Ascending aorta (tissue), 2 donors: ENCODE results near the gene ICE2. TPM values are rescaled to one million over a fixed set of nuclear protein-coding genes. Genes with fewer than 3 reads are reported as not detected.

Experiments used
- DNase-seq, 2 donors: peaks; one replicate each; pipeline ENCODE4 v3.0.0-alpha.2; 2019; ENCODE audit warnings: low spot score in 2 of 2
- H3K27ac ChIP-seq, 2 donors: fragments of 200-600 bp; sonication (generic); one replicate each; pipeline ENCODE4 v1.5.1; 2016 to 2017; ENCODE audit warnings: mild to moderate bottlenecking in 1 of 2
- H3K27me3 ChIP-seq: fragments of 200-600 bp; sonication (generic); one replicate; pipeline ENCODE4 v1.5.1; 2017
- H3K36me3 ChIP-seq, 2 donors: fragments of 200-600 bp; sonication (generic); one replicate each; pipeline ENCODE4 v1.5.1; 2016
- H3K4me1 ChIP-seq, 2 donors: fragments of 200-600 bp; sonication (generic); one replicate each; pipeline ENCODE4 v1.5.1; 2016 to 2017; ENCODE audit warnings: mild to moderate bottlenecking in 1 of 2
- H3K4me3 ChIP-seq, 2 donors: fragments of 200-600 bp; sonication (generic); one replicate each; pipeline ENCODE4 v1.5.1; 2016 to 2017; ENCODE audit warnings: mild to moderate bottlenecking in 1 of 2
- H3K9me3 ChIP-seq, 2 donors: fragments of 200-600 bp; sonication (generic); one replicate each; pipeline ENCODE4 v1.5.1; 2016
- intact Hi-C: fragments of 100-400 bp; cut with DNase I; formaldehyde crosslinking; loops from one replicate; pipeline ENCODE4 v1.15.1; 2023
- total RNA-seq: library from RNA; depleted of rRNA; stranded (reverse); fragments of >200 nt; gene quantifications from one replicate; pipeline ENCODE4 v1.1.0, GENCODE V29; 2016
- TF ChIP-seq, protein P1 (sequence below), 3 experiments: fragments of 200-600 bp in 2 of 3; fragments of 450-650 bp in 1 of 3; sonication (generic) in 2 of 3; IDR thresholded peaks; one replicate each; pipeline ENCODE4 v1.5.1; 2016 to 2019; ENCODE audit warnings: antibody characterized with exemption in 3 of 3, mild to moderate bottlenecking in 1 of 3, moderate library complexity in 1 of 3

Gene ICE2, protein sequence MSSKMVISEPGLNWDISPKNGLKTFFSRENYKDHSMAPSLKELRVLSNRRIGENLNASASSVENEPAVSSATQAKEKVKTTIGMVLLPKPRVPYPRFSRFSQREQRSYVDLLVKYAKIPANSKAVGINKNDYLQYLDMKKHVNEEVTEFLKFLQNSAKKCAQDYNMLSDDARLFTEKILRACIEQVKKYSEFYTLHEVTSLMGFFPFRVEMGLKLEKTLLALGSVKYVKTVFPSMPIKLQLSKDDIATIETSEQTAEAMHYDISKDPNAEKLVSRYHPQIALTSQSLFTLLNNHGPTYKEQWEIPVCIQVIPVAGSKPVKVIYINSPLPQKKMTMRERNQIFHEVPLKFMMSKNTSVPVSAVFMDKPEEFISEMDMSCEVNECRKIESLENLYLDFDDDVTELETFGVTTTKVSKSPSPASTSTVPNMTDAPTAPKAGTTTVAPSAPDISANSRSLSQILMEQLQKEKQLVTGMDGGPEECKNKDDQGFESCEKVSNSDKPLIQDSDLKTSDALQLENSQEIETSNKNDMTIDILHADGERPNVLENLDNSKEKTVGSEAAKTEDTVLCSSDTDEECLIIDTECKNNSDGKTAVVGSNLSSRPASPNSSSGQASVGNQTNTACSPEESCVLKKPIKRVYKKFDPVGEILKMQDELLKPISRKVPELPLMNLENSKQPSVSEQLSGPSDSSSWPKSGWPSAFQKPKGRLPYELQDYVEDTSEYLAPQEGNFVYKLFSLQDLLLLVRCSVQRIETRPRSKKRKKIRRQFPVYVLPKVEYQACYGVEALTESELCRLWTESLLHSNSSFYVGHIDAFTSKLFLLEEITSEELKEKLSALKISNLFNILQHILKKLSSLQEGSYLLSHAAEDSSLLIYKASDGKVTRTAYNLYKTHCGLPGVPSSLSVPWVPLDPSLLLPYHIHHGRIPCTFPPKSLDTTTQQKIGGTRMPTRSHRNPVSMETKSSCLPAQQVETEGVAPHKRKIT
- total RNA-seq: 45.1 TPM

DNA sequence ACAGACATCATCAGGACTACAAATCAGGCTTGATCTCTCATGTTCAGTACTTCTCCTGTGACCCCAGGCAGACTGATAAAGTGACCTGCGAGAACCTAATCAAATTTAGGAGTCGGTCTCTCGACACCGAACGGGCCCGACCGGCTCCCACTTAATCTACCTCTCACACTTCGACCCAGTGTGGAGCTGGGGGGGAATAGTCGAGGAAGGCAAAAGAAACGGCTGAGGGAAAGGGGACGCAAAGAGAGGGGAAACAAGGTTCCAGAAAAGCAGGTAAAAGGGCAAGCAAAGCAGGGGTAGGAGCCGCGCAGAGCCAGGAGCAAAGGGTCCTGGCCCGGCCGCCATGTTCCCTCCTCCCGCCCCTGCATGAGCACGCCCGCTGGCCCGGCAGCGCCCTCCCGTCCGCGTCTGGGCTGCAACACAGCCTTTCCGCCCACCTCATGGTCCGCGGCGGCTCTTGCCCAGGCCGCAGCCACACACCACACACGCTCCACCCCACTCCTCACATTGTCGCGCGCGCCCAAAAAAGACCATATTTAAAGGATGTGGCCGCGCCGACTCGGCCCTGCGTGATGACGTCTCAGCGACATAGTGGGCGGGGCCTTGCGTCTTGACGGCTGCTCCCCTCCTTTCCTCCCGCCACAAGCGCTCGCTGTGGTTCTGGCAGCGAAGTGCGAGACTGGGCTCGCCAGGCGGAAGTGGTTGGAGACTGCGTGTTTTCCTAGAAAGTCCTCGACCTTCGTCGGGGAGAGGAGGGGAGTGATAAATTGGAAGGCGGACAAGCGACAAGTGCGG, at the start of gene ICE2:
Gene ICE2, minus strand, starts transcription at position 577 of the 795 bp plus-strand sequence. CDS start 1,165 bp downstream, outside the sequence.
- Histone ChIP-seq H3K9me3 (no peaks in the 10 kb centered on the region), H3K27me3 (no peaks in the 10 kb centered on the region), H3K27ac (peak within 1 kb of the TSS; percentile 95 to 98), H3K36me3 (peaks cover 0 to 13% of the 10 kb centered on the region in 2 donors), H3K4me3 (peak within 1 kb of the TSS; percentile 84 to 100), H3K4me1 (peaks cover 0 to 22% of the 10 kb centered on the region in 2 donors)
- intact Hi-C loops: loop anchor here (5.0 to 10.0 kb wide), 3 partner anchors 81 to 794 kb away; partner anchors contain the start of genes ANXA2 and BNIP2
- TF ChIP-seq, protein P1, sequence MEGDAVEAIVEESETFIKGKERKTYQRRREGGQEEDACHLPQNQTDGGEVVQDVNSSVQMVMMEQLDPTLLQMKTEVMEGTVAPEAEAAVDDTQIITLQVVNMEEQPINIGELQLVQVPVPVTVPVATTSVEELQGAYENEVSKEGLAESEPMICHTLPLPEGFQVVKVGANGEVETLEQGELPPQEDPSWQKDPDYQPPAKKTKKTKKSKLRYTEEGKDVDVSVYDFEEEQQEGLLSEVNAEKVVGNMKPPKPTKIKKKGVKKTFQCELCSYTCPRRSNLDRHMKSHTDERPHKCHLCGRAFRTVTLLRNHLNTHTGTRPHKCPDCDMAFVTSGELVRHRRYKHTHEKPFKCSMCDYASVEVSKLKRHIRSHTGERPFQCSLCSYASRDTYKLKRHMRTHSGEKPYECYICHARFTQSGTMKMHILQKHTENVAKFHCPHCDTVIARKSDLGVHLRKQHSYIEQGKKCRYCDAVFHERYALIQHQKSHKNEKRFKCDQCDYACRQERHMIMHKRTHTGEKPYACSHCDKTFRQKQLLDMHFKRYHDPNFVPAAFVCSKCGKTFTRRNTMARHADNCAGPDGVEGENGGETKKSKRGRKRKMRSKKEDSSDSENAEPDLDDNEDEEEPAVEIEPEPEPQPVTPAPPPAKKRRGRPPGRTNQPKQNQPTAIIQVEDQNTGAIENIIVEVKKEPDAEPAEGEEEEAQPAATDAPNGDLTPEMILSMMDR (IDR thresholded peaks at IDR 0.05): no peak
- DNase-seq: peak; percentile 85 to 98

DNA sequence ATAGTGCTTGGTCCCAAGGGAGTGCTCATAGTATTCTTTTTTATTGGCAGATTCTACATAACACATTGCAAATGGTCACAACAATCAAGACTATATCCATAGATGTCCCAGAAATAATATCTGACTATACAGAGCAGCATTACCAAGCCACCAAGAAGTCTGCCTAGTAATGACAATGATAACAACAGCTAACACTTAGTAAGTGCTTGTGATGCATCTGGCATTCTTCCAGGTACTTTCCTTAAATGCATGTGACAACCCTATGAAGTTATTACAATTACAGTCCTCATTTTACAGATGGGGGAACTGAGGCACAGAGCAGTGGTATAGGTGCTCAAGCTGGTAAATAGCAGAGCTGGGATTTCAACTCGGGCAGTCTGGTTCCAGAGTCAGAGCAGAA, 49.6 kb upstream of the ICE2 start:
- no peaks in the 10 kb centered on the region for H3K27me3 ChIP-seq
- H3K36me3 ChIP-seq: no peaks in the 10 kb centered on the region
- no peaks in the 10 kb centered on the region for H3K9me3 ChIP-seq
- H3K27ac ChIP-seq: no peak overlapping the region
- no peak overlapping the region for H3K4me3 ChIP-seq
- TF ChIP-seq, protein P1 (IDR thresholded peaks at IDR 0.05): no peak
- no peak for DNase-seq
- intact Hi-C loops: no loop called here
- H3K4me1 ChIP-seq: no peaks in the 10 kb centered on the region

DNA sequence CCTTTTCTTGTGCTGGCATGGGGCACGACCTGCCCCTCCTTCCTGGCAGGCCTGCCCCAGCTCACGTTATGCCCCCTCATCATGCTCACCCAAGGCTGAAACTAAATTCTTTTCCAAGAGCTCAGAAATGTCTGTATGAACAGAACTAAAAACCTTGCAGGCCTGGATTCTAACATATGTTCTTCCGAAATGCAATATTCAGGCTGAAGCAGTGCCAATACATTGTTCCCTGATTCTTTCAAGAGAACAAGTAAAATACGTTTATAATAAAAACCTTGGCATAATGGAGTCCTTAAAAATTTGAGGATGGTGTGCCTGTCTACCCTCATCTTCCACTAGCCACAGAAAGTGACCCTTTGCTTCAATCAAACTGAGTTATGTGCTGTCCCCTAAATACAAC, 48.5 kb upstream of the ICE2 start:
- intact Hi-C loops: no loop called here

DNA sequence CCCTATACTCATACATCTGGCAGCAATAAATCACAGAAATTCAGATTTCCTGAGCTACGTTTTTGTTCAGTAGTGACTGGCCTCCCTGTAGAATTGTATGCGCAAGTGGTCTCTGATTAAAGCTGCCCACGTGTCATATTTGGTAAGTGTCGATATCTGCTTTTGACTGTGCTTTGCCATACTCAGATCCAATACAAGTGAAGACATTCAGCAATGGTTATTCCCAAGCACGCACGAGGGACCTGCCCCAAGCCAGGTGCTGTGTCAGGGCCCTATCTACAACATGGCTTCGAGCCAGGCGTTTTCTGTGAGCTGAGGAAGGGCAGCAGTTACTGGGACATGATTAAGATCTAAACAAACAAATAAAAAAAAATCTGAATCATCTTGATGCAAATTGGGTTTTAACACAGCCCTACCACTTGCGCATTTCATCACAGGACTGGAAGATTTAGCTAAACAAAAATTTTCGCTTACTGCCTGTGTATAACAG, 47.2 kb upstream of the ICE2 start:
- DNase-seq: no peak
- no peak overlapping the region for H3K27ac ChIP-seq
- H3K4me1 ChIP-seq: no peaks in the 10 kb centered on the region
- TF ChIP-seq, protein P1 (IDR thresholded peaks at IDR 0.05): no peak
- no peaks in the 10 kb centered on the region for H3K9me3 ChIP-seq
- no peaks in the 10 kb centered on the region for H3K36me3 ChIP-seq
- no peak overlapping the region for H3K4me3 ChIP-seq
- no peaks in the 10 kb centered on the region for H3K27me3 ChIP-seq
- intact Hi-C loops: no loop called here

More for the DNA sequence above, 48.5 kb upstream of the ICE2 start:
- no peaks in the 10 kb centered on the region for H3K27me3 ChIP-seq
- TF ChIP-seq, protein P1 (IDR thresholded peaks at IDR 0.05): no peak
- no peak for DNase-seq
- H3K4me1 ChIP-seq: no peaks in the 10 kb centered on the region
- no peaks in the 10 kb centered on the region for H3K36me3 ChIP-seq
- no peaks in the 10 kb centered on the region for H3K9me3 ChIP-seq
- H3K4me3 ChIP-seq: no peak overlapping the region
- no peak overlapping the region for H3K27ac ChIP-seq
